Measurements from ENCODE around the gene TMEM25. TPM values are rescaled to one million over a fixed set of nuclear protein-coding genes. Genes with fewer than 3 reads are reported as not detected.

Gene TMEM25
- total RNA-seq, 3 donors from 2014 or later (not counting 1 experiment from before 2014, with no cell fraction given) = 4.1 to 11.0 (median 9.3) TPM

DNA sequence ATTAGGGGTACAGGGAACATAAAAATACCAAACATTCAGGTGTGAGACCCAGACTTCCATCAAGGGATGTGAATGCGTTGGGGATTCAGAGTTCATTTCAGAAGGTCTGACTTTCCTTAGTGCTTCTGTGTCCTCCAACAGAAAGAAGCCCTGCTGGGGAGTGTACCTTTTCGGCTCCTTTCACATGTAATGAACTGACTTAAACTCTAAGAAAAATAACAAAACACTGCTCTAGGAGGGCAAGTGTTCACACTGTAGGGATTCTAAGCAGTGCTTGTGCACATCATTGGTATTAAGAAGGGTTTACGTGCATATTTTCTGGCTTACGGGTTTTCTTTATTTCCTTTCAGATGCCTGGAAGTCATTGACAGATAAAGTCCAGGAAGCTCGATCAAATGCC, 19.4 kb upstream of the TMEM25 start:
- H3K4me1 ChIP-seq (ENCODE audit: control insufficient read depth, insufficient read depth, low read length) = no peaks in the 10 kb centered on the region
- H3K27me3 ChIP-seq (ENCODE audit: control insufficient read depth, insufficient read depth, low read length) = no peaks in the 10 kb centered on the region
- 98% methylated on average over 5 of the region's 5 CpGs for WGBS (ENCODE audit: insufficient coverage)
- TF ChIP-seq, protein P1, sequence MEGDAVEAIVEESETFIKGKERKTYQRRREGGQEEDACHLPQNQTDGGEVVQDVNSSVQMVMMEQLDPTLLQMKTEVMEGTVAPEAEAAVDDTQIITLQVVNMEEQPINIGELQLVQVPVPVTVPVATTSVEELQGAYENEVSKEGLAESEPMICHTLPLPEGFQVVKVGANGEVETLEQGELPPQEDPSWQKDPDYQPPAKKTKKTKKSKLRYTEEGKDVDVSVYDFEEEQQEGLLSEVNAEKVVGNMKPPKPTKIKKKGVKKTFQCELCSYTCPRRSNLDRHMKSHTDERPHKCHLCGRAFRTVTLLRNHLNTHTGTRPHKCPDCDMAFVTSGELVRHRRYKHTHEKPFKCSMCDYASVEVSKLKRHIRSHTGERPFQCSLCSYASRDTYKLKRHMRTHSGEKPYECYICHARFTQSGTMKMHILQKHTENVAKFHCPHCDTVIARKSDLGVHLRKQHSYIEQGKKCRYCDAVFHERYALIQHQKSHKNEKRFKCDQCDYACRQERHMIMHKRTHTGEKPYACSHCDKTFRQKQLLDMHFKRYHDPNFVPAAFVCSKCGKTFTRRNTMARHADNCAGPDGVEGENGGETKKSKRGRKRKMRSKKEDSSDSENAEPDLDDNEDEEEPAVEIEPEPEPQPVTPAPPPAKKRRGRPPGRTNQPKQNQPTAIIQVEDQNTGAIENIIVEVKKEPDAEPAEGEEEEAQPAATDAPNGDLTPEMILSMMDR (IDR thresholded peaks at IDR 0.05) = no peak
- Mint-ChIP-seq H3K27me3 (ENCODE audit: low read depth in 2 of 2) (no peaks in the 10 kb centered on the region), H3K27ac (no peak overlapping the region), H3K4me3 (no peak overlapping the region), H3K4me1 (peaks cover 7 to 8% of the 10 kb centered on the region in 2 donors), H3K36me3 (peaks cover 12% of the 10 kb centered on the region), H3K9me3 (no peaks in the 10 kb centered on the region)
- intact Hi-C loops (cut with micrococcal nuclease) = no loop called here
- H3K27ac ChIP-seq (ENCODE audit: low read length) = no peak overlapping the region
- H3K9me3 ChIP-seq (ENCODE audit: control insufficient read depth, insufficient read depth, low read length) = no peaks in the 10 kb centered on the region
- H3K36me3 ChIP-seq (ENCODE audit: control insufficient read depth, insufficient read depth, low read length) = peaks cover 78% of the 10 kb centered on the region
- no peak overlapping the region for H3K4me3 ChIP-seq (ENCODE audit: low read length)
- ATAC-seq (no peak), DNase-seq (no peak)

DNA sequence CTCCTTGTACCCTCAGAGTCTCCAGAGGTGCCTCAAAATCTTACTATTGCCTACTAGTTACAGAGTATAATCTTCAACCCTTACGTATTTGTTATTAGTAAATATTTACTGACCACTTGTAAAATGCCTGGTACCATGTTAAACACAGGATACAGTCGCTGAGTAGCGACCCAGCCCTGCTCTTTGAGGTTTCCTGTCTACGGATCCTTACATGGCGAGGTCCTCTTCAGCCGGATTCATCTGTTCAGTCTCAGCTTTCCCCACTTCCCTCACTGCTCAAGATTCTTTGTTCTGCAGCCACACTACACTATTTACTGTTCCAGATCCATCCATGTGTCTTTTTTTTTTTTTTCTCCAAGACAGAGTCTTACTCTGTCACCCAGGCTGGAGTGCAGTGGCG, 16.9 kb upstream of the TMEM25 start:
- Mint-ChIP-seq H3K9me3 (no peaks in the 10 kb centered on the region), H3K4me3 (peak overlapping the region; percentile 2), H3K36me3 (peaks cover 11% of the 10 kb centered on the region), H3K27ac (peak overlapping the region; percentile 58 to 64), H3K27me3 (ENCODE audit: low read depth in 2 of 2) (no peaks in the 10 kb centered on the region), H3K4me1 (peaks cover 7 to 8% of the 10 kb centered on the region in 2 donors)
- 43% methylated on average over 7 of the region's 7 CpGs for WGBS (ENCODE audit: insufficient coverage)
- H3K27me3 ChIP-seq (ENCODE audit: control insufficient read depth, insufficient read depth, low read length) = no peaks in the 10 kb centered on the region
- DNase-seq (peak in 1 of 2 donors; percentile 38), ATAC-seq (peak in 2 of 3 donors; percentile 41 to 67)
- TF ChIP-seq, protein P1 (IDR thresholded peaks at IDR 0.05) = no peak
- no peaks in the 10 kb centered on the region for H3K9me3 ChIP-seq (ENCODE audit: control insufficient read depth, insufficient read depth, low read length)
- intact Hi-C loops (cut with micrococcal nuclease) = no loop called here
- no peaks in the 10 kb centered on the region for H3K4me1 ChIP-seq (ENCODE audit: control insufficient read depth, insufficient read depth, low read length)
- H3K27ac ChIP-seq (ENCODE audit: low read length) = no peak overlapping the region
- H3K4me3 ChIP-seq (ENCODE audit: low read length) = no peak overlapping the region
- H3K36me3 ChIP-seq (ENCODE audit: control insufficient read depth, insufficient read depth, low read length) = peaks cover 73% of the 10 kb centered on the region

DNA sequence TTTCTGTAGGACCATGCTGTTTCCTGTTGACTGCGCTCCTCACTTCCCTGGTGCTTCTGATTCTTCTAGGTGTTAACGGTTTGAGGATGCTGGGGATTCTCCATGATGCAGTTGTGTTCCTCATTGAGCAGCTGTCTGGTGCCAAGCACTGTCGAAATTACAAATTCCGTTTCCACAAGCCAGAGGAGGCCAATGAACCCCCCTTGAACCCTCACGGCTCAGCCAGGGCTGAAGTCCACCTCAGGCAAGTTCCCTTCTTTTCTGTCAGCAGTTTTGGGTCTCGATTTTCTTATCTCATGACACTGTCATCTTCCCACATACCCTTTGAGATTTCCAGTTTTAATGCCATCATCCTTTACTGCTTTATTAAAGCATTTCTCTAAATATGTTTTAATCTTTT, 11.4 kb upstream of the TMEM25 start:
- no peaks in the 10 kb centered on the region for H3K27me3 Mint-ChIP-seq (ENCODE audit: low read depth in 2 of 2)
- no peaks in the 10 kb centered on the region for H3K9me3 Mint-ChIP-seq
- peaks cover 15% of the 10 kb centered on the region for H3K36me3 Mint-ChIP-seq
- no peak for DNase-seq
- peaks cover 71% of the 10 kb centered on the region for H3K36me3 ChIP-seq (ENCODE audit: control insufficient read depth, insufficient read depth, low read length)
- peaks cover 0 to 7% of the 10 kb centered on the region in 2 donors for H3K4me1 Mint-ChIP-seq
- no peak overlapping the region for H3K4me3 ChIP-seq (ENCODE audit: low read length)
- 92% methylated on average over 6 of the region's 6 CpGs for WGBS (ENCODE audit: insufficient coverage)
- intact Hi-C loops (cut with micrococcal nuclease) = no loop called here
- no peak for ATAC-seq
- no peak overlapping the region for H3K4me3 Mint-ChIP-seq
- H3K27ac ChIP-seq (ENCODE audit: low read length) = no peak overlapping the region
- H3K9me3 ChIP-seq (ENCODE audit: control insufficient read depth, insufficient read depth, low read length) = no peaks in the 10 kb centered on the region
- H3K27me3 ChIP-seq (ENCODE audit: control insufficient read depth, insufficient read depth, low read length) = no peaks in the 10 kb centered on the region
- H3K4me1 ChIP-seq (ENCODE audit: control insufficient read depth, insufficient read depth, low read length) = no peaks in the 10 kb centered on the region
- H3K27ac Mint-ChIP-seq = no peak overlapping the region
- TF ChIP-seq, protein P1 (IDR thresholded peaks at IDR 0.05) = no peak

DNA sequence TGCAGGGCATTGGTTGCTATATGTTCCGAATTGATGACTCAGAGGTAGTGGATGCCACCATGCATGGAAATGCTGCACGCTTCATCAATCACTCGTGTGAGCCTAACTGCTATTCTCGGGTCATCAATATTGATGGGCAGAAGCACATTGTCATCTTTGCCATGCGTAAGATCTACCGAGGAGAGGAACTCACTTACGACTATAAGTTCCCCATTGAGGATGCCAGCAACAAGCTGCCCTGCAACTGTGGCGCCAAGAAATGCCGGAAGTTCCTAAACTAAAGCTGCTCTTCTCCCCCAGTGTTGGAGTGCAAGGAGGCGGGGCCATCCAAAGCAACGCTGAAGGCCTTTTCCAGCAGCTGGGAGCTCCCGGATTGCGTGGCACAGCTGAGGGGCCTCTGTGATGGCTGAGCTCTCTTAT, 9.1 kb upstream of the TMEM25 start:
- Histone ChIP-seq H3K4me3 (ENCODE audit: low read length) (no peak overlapping the region), H3K9me3 (ENCODE audit: control insufficient read depth, insufficient read depth, low read length) (no peaks in the 10 kb centered on the region), H3K36me3 (ENCODE audit: control insufficient read depth, insufficient read depth, low read length) (peaks cover 59% of the 10 kb centered on the region), H3K4me1 (ENCODE audit: control insufficient read depth, insufficient read depth, low read length) (no peaks in the 10 kb centered on the region), H3K27ac (ENCODE audit: low read length) (no peak overlapping the region), H3K27me3 (ENCODE audit: control insufficient read depth, insufficient read depth, low read length) (no peaks in the 10 kb centered on the region)
- Mint-ChIP-seq H3K4me1 (peaks cover 1 to 10% of the 10 kb centered on the region in 2 donors), H3K36me3 (peaks cover 15% of the 10 kb centered on the region), H3K9me3 (no peaks in the 10 kb centered on the region), H3K27me3 (ENCODE audit: low read depth in 2 of 2) (no peaks in the 10 kb centered on the region), H3K27ac (no peak overlapping the region), H3K4me3 (no peak overlapping the region)
- intact Hi-C loops (cut with micrococcal nuclease) = no loop called here
- DNase-seq (no peak), ATAC-seq (no peak)
- TF ChIP-seq, protein P1 (IDR thresholded peaks at IDR 0.05) = no peak
- WGBS (ENCODE audit: insufficient coverage) = 78% methylated on average over 13 of the region's 13 CpGs
